NK-92 treated with Interleukin-12 subunit alpha and Interleukin-12 subunit beta, amount 100 ng/mL, for 24 hours (cell line): ENCODE data around the gene CRACDL.
"Not testable (repeated sequence)": the region's sequence is repeated elsewhere in the genome, so short reads cannot be mapped to it uniquely, and the experiment has no call there.

Source experiments
- DNase-seq: peaks from one replicate; lab custom pipeline; 2025; lab: John Stamatoyannopoulos, UW

Gene CRACDL

GRCh38 chr2:98776136-98776535 is 159.9 kb downstream of the CRACDL start:
- DNase-seq = no peak

DNA sequence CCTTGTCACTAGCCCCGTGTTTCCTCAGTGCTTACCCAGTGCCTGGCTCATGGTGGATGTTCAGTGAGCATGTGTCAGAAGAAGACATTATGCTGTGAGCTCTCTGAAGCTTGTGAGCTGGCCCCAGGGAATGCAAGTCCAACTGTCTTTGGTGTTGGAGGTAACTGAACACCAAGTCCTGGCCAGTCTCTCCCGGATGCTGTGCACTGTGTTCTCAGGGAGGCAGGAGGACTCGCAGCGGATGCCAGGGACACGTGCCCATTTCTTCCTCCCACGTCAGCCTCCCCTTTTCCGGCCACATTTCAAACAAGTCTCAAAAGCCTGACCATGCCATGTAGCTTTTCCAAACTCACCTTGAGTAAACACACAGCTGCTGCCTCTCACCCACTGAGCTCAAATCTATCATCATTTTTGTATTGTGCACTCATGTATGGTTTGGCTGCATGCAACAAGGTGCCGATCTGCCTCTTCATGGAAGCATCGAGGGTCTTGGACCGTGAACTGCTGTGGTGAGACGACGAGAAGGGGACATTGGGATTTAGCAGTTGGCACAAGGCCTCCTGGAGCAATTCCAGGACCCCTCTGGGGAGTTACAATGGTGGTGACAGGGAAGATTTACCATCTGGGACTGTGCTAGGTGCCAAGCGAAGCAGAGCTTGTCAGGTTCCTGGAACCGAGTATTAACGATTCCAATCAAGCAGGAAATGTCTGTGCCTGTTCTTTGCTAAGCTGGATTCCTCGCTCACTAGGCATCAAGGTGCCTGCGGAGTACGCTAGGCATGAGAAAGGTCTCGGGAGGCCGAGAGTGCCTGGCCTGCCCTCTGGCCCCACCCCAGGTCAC is 160.7 kb downstream of the CRACDL start:
- no peak for DNase-seq

DNA sequence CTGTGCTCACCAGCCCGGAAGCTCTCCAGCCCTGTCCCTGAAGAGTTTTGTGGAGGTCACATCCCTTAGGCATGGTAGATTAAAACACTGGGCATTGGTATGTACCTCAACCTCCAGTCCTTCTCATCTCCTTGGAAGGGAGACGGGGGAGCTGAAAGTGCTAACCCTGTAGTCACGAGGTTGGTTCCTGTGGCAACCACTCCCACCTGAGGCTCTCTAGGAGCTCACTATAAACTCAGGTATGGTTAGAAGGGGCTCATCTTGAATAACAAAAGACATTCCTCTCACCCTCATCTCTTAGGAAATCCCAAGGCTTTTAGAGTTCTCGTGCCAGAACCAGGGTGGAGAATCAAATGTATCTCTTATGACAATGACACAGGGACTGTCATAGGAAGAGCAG is 162.1 kb downstream of the CRACDL start:
- no peak for DNase-seq

DNA sequence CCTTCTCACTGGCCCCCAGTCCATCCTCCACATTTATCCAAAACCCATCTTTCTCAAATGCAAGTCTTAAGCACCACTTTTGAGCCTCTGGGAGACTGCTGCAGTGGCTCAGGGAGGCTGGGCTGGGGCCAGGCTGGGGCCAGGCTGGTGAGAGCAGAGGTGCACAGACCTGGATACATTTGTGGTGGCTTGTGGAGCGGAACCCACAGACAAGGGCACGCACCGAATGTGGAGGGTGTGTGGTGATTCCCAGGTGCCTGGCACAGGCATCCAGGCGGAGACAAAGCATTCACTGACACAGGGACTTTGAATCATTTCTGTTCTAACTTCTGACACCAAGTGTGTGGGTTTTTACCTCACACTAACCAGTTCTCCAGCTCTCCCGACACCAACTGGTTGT is 162.9 kb downstream of the CRACDL start:
- DNase-seq = no peak

DNA sequence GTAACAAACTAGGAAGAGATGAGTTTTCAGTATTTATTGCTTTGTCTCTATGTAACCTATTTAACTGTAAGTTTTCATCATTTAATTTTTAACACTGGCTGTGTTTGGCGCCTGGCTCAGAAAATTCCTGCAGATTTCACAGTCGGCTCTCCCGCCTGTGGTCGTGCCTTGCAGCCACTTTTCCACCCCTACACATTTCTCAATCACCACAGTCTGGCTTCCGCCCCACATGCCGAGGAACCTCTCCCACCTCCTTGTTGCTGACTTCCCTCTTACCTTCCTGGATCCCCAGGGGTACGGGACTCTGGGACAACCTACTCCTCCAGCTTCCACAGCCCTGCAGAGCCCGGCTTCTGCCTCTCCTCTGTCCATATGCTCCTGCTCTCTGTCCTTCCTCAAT is 163.5 kb downstream of the CRACDL start:
- no peak for DNase-seq

DNA sequence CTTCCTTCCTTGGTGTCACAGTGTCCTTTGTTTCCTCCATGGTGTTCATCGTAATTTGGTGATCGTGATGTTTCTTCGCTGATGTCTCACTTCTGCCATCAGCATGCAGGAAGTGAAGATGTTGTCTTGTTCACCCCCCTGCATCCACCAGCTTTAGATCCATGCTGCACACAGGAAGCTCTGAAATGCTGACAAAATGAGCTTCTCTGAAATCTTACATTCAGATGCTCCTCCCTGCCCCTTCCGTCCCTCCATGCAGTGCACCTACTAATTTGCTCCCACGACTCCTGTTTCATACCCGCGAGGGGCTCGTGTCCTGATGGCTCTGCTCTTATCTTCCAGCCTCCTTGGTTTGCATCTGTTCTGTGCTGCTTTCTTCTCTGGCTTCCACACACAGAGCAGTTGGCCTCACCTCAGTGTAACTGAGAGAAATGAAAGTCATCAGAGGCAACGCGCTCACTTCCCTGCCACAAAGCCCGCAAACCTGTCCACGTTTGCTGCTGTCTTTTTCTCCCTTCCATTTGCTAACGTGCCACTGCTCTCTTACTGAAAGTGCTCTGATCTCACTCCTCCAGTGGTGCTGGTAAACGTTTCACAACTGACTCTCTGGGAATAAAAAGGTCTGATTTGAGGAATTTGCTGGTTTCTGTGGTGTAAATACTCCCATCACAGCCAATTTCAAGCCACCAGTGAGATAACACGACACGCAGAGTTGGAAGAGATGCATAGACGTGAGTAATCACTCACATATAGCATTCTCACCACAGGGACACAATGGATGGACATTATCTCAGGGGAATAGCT is 164.1 kb downstream of the CRACDL start:
- DNase-seq = no peak

DNA sequence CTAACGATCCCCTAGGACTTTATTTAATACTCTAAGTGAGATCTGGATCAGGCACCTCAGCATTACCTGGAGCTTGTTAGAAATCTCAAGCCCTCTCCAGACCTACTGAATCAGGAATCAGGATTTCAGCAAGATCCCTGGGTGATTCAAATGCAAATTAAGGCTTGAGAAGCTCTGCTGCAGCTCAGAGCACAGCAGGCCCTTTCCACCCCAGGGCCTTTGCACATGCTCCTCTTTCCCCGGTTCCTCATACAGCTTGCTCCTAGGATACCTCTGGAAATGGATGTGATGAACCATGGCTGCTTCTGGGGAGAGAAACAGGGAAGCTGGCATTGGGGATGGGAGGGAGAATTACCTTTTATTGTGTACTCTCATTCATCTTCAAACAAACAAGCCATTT is 164.8 kb downstream of the CRACDL start:
- no peak for DNase-seq

- no peak for DNase-seq
Observed at GRCh38 chr2:98769784-98770183, 166.2 kb downstream of the CRACDL start.

DNA sequence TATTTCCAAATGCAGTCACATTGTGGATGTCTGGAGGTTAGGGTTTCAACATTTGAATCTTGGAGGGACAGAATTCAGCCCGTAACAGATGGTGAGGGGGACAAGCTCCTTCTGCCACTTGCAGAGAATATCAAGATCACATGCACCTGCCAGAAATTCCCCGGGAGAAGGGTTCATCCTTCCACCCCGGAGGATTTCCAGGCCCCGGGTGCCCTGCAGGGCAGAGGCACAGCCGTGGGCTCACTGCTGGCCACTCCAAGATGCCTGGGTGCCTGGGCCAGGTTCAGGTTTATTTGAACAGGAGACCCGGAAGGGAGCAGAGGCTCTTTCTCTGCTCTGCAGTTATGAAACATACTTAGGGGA is 166.9 kb downstream of the CRACDL start:
- no peak for DNase-seq

- DNase-seq = no peak
Observed at GRCh38 chr2:98768384-98769113, 167.5 kb downstream of the CRACDL start.

- no peak for DNase-seq
Observed at GRCh38 chr2:98764499-98764898, 171.5 kb downstream of the CRACDL start.

DNA sequence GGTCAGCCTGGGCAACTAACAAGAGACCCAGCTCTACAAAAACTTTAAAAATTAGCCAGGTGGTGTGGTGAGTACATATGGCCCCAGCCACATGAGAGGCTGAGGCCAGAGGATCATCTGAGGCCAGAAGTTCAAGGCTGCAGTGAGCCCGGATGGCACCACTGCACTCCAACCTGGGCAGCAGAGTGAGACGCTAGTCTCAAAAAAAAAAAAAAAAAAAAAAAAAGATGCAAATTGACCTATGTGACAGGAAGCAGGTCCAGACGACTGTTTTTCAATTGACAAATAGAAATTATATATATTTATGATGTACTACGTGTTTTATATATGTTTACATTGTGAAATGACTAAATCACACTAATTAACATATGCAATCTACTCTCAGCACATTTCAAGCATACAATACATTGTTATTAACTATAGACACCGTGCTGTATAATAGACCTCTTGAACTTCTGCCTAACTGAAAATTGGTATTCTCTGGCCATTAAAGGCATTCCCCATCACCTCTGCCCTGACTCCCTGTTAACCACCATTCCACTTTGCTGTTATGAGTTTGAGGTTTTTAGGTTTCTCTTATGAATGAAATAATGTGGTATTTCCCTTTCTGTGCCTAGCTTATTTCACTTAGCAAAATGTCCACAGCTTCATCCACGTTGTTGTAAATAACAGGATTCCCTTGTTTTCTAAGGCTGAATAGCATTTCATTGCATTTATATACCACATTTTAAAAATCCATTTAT is 172.6 kb downstream of the CRACDL start:
- DNase-seq = no peak

DNA sequence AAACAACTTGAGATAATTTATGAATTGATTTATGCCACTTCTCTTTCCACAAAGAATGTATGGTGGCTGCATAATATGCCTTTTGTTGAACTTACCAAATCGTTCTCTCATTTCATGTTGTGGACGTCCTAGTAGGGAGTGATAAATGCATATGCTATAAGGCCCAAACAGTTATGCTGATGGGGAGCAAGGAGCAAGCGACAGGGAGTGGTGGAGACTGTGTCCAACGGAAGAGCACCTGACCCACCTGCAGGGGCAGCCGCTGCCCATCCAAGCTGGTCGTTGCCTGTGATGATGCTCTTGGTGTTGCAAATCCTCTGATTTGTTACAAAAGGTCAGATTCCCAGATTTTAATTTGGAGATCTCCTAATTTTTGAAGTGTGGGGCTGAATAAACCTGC is 174.1 kb downstream of the CRACDL start:
- no peak for DNase-seq

DNA sequence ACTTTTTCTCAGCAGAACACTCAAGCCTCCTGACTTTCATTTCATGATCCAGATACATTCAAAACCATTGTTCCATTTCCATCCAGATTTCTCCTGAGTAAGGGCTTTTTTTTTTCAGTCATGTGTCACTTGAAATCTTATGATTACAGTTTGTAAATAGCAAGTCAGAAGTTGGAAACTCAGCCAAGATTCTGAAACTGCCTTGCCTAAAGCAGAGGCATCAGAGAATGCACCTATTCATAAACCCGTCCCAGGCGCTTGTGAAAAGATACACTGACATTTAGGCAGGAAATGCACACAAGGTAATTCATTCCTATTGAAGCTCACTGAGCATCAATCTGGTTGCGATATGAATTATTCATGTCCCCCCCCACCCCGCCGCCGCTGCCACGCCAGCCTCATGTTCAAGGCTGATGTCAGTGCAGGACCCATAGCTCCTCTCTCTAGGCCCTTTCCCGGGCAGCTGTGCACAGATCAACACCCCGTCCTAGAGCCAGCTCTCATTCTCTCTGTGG is 174.7 kb downstream of the CRACDL start:
- no peak for DNase-seq

GRCh38 chr2:98759827-98760625 is 176.0 kb downstream of the CRACDL start:
- no peak for DNase-seq

DNA sequence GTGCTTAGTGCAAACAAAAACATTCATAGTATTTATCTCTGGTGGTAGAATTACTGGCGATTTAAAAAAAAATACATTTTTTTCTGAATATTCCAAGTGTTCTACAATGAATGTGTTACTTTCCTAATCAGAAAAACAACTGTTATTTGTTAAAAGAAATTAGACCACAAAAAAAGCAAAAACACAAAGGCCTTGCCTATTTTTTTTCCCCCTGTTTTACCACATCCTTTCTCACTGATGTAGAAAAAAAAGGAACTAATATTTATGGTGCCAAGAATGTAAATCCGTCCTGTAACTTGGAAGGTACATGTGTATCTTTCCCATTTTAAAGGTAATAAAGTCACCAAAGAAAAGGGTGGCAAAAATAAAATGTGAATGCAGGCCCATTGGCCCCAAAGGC is 176.7 kb downstream of the CRACDL start:
- no peak for DNase-seq

GRCh38 chr2:98757904-98758421 is 178.1 kb downstream of the CRACDL start:
- DNase-seq = no peak

DNA sequence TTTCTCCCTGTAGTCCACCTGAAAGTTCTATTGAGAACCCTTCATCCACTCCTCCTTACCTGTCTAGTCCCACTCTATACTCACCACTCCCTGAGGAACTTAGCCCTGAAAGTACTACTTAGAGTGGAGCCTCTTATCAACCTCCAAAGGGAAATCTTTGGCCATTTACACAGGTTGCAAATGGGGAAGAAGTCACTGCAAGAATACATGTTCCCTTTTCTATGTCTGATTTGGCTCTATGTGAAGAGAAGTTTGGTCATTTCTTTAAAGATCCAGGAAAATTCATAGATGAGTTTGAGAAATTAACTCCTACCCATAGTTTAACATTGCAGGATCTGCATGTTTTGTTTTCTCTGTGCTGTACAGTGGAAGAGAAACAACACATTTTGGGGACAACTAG is 182.2 kb downstream of the CRACDL start:
- DNase-seq = no peak

GRCh38 chr2:98752711-98753110 is 183.3 kb downstream of the CRACDL start:
- DNase-seq = not testable (repeated sequence)

DNA sequence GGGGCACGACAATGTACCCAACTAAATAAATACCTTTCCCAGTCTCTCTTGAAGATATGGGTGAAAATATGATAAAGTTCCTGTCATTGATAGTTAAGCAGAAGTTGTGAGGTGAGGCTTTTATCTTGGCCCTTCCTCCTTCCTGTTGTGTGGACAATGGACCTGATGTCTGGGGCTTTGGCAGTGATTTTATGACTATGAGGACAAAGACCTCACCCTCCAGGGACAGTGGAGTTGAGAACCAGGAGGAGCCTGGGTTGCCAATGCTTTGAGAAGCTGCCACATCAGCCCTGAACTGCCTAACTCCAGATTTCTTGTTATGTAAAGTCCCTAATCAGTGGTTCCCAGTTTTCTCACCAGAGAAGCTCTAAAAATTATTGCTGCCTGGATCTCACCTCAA is 184.3 kb downstream of the CRACDL start:
- DNase-seq = no peak
